Mucosa of rectum (tissue), 2 donors: Measurements from ENCODE around the gene ROCK2.

ENCODE experiments used
- H3K27ac ChIP-seq, 2 donors: one replicate each; pipeline ENCODE4 v1.7.0; 2013; ENCODE audit warnings: inconsistent platforms in 2 of 2, low read depth in 2 of 2, low read length in 2 of 2
- H3K27me3 ChIP-seq, 2 donors: one replicate each; pipeline ENCODE4 v1.7.0; 2013; ENCODE audit warnings: low read length in 2 of 2; ENCODE audit not compliant: control insufficient read depth in 2 of 2, insufficient read depth in 2 of 2
- H3K36me3 ChIP-seq, 2 donors: one replicate each; pipeline ENCODE4 v1.7.0; 2013; ENCODE audit warnings: low read length in 2 of 2; ENCODE audit not compliant: control insufficient read depth in 2 of 2, insufficient read depth in 2 of 2
- H3K4me1 ChIP-seq, 2 donors: one replicate each; pipeline ENCODE4 v1.7.0; 2013; ENCODE audit warnings: low read length in 2 of 2, mild to moderate bottlenecking in 1 of 2; ENCODE audit not compliant: control insufficient read depth in 2 of 2, insufficient read depth in 2 of 2
- H3K4me3 ChIP-seq, 2 donors: one replicate each; pipeline ENCODE4 v1.7.0; 2013; ENCODE audit warnings: low read length in 2 of 2
- H3K9ac ChIP-seq, 2 donors: one replicate each; pipeline ENCODE4 v1.7.0; 2013; ENCODE audit warnings: low read length in 2 of 2, low read depth in 1 of 2, mild to moderate bottlenecking in 1 of 2
- H3K9me3 ChIP-seq, 2 donors: one replicate each; pipeline ENCODE4 v1.7.0; 2013; ENCODE audit warnings: low read length in 2 of 2; ENCODE audit not compliant: control insufficient read depth in 2 of 2
- donor health status: healthy.
- donor health status: Normal muscosa, but diverticular disease.

Gene ROCK2

DNA sequence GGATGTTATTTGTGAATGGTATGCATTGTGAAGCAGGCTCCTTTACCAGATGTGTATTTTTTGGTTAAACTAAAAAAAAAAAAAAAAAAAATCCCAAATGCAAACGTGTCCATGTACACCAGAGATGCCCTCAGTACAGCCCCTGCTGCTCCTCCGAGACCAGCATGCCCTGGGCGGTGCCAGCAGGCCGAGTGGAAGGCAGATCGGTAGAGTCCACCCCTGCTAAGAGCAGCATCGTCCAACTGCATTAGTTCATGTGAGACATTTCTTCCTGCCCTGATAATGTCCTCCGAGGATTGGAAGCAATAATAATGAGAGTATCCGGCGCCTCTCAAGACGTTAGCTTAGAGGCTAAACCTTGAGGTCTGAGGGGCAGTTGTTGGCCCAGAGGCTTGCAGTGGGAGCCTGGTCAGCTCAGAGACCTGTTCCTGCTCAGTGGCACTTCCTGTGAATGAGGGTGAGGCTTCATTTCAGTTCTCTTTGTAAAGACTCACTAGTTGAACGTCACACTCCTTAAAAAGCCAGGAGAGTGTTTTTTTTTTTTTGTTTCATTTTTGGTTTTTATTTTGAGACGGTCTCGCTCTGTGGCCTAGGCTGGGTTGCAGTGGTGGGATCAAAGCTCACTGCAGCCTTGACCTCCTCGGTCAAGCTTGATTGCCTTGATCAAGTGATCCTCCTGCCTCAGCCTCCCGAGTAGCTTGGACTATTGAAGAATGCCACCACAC is 183.5 kb downstream of the ROCK2 start:
- Histone ChIP-seq H3K4me3 (no peak overlapping the region), H3K27me3 (no peaks in the 10 kb centered on the region), H3K9me3 (no peaks in the 10 kb centered on the region), H3K36me3 (no peaks in the 10 kb centered on the region), H3K4me1 (peaks cover 1% of the 10 kb centered on the region in 2 donors), H3K27ac (peak overlapping the region in 1 of 2 donors; percentile 39), H3K9ac (no peak overlapping the region)

DNA sequence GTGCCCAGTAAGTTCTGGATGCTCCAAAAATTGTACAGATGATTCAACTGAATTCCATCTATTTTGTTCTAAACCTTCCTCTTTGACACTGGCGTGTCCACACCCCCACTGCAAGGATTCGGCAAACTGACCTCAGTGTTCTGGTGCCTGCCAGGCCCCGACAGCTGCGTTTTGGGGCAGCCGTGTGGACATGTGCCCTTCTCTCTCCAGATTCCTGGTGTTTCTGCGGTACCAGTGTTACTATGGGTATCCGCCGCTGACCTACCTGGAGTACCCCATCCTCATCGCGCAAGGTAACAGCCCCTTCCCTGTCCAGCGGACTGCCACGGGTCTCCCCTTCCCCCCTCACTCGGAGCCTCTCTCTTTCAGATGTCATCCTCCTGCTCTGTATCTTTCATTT is 184.2 kb downstream of the ROCK2 start:
- no peak overlapping the region for H3K27ac ChIP-seq
- no peak overlapping the region for H3K9ac ChIP-seq
- no peak overlapping the region for H3K4me3 ChIP-seq
- H3K9me3 ChIP-seq: no peaks in the 10 kb centered on the region
- H3K27me3 ChIP-seq: no peaks in the 10 kb centered on the region
- no peaks in the 10 kb centered on the region for H3K36me3 ChIP-seq
- H3K4me1 ChIP-seq: peaks cover 3 to 4% of the 10 kb centered on the region in 2 donors

DNA sequence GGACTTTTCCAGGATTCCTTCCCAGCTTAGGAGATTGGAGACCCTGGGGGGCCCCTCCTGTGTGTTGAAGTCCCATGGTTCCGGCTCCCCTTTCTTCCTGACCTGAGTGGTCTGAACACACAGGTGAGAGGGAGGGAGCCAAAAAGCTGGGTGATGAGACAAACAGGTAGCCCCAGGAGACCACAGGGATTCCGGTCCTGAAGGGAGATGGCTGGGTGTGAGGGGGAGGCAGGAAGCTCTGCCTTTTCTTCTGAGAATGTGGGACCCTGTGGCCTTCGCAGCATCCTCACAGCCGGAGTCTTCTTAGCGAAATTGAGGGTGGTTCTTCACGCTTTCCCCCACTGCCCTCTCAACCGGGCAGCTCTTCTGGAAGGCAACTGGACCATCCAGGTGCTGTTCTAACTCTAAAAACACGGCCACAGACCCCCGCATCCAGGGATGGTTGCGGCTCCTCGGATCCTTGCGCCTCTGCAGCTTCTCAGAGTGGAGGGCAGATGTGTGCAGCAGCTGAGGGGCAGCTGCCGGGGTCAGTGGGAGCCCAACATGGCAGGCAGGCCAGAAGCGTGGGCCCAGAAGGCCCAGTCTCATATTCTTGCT is 184.8 kb downstream of the ROCK2 start:
- no peak overlapping the region for H3K9ac ChIP-seq
- H3K27me3 ChIP-seq: no peaks in the 10 kb centered on the region
- H3K4me1 ChIP-seq: peaks cover 4% of the 10 kb centered on the region in 2 donors
- H3K9me3 ChIP-seq: no peaks in the 10 kb centered on the region
- no peaks in the 10 kb centered on the region for H3K36me3 ChIP-seq
- H3K4me3 ChIP-seq: no peak overlapping the region
- no peak overlapping the region for H3K27ac ChIP-seq

DNA sequence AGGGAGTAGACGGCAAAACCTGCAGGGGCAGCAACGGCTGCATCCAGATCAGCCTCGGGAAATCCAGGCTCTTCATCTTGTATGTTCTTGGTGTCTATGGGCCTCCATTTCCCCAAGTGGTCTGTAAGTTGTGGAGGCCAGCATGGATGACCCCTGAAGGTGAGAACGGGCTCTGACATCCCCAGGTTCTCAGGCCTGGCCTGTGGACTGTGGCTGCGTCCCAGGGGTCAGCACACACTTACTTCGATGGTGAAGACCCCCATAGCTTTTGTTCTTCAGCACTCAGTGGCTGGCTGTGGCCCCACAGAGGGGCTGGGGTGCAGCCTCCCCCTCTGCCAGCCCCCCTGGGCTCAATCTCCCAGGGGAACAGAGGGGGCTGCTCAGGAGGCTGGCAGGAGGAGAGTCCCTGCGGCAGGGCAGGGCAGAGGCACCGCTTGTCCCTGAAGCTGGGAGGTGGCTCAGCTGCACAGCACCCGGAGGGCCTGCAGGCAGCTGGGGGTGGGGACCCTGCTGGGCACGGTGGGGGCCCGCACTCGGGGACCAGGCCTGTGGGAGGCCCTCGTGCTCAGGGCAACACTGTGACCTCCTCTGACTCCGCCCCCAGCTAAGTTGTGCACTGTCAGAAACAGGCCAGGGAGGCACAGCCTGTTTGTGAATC is 185.4 kb downstream of the ROCK2 start:
- no peak overlapping the region for H3K9ac ChIP-seq
- no peaks in the 10 kb centered on the region for H3K9me3 ChIP-seq
- no peak overlapping the region for H3K4me3 ChIP-seq
- peaks cover 8 to 9% of the 10 kb centered on the region in 2 donors for H3K4me1 ChIP-seq
- no peak overlapping the region for H3K27ac ChIP-seq
- H3K36me3 ChIP-seq: no peaks in the 10 kb centered on the region
- no peaks in the 10 kb centered on the region for H3K27me3 ChIP-seq

DNA sequence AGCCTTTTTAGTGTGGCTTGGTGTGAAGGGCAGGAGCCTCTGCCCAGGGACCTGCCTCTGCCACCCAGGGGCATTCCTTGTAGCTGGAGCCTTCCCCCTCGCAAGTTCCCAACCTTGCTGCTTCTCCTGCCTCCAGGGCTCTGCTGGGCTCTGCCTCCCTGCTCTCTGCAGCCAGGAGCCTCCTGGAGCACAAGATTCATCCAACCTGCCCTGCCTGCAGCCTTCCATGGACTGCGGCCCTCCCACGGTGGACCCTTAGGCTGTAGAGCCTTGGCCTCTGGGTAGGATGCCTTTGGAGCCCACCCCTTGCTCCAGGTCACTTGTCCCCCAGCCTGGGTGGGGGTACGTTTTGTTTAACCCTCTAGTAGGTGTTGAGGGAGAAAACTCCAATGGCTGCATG is 186.7 kb downstream of the ROCK2 start:
- Histone ChIP-seq H3K4me1 (peaks cover 8 to 9% of the 10 kb centered on the region in 2 donors), H3K9ac (no peak overlapping the region), H3K27ac (no peak overlapping the region), H3K9me3 (no peaks in the 10 kb centered on the region), H3K36me3 (no peaks in the 10 kb centered on the region), H3K27me3 (no peaks in the 10 kb centered on the region), H3K4me3 (no peak overlapping the region)

DNA sequence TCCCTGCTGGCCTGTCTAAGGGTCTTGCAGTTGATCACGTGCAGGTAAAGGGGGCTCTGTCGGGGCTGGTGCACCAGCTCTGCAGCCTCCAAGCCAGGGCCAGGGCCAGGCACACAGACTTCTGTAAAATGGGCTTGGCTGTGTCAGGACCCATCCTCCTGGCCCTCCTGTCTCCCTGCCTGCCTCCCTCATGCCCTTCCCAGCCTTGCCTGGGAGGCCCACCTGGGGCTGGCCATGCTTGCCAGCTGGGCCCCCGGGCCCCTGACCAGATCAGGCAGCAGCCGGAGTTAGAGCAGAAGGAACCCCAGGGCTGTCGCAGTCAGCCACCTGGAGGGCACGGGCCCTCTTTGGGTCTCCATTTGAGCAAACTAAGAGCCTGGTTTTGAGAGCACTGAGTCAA is 187.1 kb downstream of the ROCK2 start:
- Histone ChIP-seq H3K4me1 (peaks cover 8 to 9% of the 10 kb centered on the region in 2 donors), H3K9ac (no peak overlapping the region), H3K4me3 (no peak overlapping the region), H3K27me3 (no peaks in the 10 kb centered on the region), H3K27ac (no peak overlapping the region), H3K36me3 (no peaks in the 10 kb centered on the region), H3K9me3 (no peaks in the 10 kb centered on the region)

DNA sequence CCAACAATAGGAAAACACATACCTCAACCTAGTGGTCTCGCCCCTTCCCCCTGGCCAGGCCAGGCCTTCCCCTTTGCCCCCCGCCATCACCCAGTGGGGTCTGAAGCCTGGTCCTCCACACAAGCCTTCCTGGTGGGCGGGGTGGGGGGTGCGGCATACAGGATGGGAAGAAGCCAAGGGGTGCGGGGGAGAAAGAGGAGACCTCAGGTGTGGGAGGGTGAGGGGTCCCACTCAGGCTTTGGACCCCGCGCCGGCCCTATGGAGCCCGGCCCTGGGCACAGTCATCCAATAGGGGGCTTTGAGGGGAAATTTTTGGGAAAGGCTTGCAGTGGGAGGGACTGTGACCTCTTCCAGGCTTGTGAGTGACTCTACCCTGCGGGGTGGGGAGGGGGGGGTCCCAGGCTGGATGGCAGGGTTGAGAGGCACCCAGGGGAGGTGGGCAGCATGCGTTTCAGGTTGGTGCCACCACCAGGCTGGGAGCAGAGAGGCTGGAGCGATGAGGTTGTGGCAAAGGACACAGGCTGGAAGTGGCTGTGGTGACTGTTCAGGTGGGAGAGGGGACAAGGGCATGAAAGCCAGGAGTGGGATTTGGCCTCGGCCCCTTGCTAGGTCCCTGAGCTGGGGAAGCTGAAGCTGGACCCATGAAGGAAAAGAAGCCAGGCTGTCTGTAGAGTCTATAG is 187.9 kb downstream of the ROCK2 start:
- Histone ChIP-seq H3K9me3 (no peaks in the 10 kb centered on the region), H3K4me3 (peak overlapping the region in 1 of 2 donors; percentile 81), H3K36me3 (no peaks in the 10 kb centered on the region), H3K27me3 (no peaks in the 10 kb centered on the region), H3K4me1 (peaks cover 8 to 9% of the 10 kb centered on the region in 2 donors), H3K9ac (no peak overlapping the region), H3K27ac (no peak overlapping the region)

DNA sequence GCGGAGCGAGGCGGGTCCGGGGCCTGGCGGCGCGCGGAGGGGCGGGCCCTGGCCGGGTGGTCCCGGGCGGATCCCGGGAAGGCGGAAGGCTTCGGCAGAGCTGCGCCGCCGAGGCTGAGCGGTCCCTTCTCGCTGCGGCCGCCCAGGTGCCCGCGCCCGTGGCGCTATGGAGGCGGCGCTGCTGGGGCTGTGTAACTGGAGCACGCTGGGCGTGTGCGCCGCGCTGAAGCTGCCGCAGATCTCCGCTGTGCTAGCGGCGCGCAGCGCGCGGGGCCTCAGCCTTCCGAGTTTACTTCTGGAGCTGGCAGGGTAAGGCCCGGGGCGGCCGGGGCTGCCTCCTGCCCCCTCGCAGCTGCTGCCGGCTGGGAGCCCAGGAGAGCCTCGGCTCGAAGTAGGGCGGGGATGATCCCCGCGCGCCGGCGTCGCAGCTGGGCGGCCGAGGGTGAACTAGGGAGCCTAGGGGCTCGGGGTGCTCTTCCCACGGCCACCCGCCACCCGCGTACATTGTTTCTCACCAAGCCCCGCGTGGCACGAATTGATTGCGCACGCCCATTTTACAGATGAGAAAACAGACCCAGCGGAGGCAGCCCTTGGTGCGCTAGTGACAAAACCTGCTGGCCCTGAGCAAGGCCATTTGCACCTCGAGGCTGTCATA is 188.9 kb downstream of the ROCK2 start, which contains the start of gene SLC66A3:
SLC66A3 (plus strand) TSS at position 87 of the 655 bp plus-strand sequence; CDS start at position 167, 80 bp downstream.
- Histone ChIP-seq H3K4me3 (peak within 1 kb of the TSS; percentile 64 to 81), H3K27me3 (no peaks in the 10 kb centered on the region), H3K36me3 (no peaks in the 10 kb centered on the region), H3K9ac (peak within 1 kb of the TSS; percentile 80 to 84), H3K27ac (peak within 1 kb of the TSS; percentile 87 to 92), H3K9me3 (no peaks in the 10 kb centered on the region), H3K4me1 (peaks cover 8 to 9% of the 10 kb centered on the region in 2 donors)

DNA sequence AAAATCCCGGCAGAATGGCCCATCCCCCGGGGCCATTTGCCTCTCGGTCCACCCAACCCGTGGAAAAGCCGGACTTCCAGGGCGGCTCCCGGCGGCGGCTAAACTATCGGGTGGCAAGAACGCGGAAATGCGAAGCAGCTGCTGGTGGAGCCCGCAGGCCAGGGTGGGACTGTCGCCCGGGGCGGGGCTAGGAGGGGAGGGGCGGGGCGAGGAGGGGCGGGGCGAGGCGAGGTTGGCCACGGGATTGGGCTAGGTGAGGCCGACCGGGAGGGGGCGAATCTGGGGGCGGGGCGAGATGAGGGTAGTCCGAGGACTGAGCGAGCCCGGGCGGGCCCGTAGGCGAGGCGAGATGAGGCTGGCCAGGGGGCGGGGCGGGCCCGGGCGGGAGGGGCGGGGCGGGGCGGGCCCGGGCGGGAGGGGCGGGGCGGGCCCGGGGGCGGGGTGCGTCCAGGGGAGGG is 189.5 kb downstream of the ROCK2 start:
- no peaks in the 10 kb centered on the region for H3K27me3 ChIP-seq
- peak overlapping the region; percentile 64 to 81 for H3K4me3 ChIP-seq
- H3K27ac ChIP-seq: peak overlapping the region; percentile 87 to 92
- H3K36me3 ChIP-seq: no peaks in the 10 kb centered on the region
- peaks cover 8 to 9% of the 10 kb centered on the region in 2 donors for H3K4me1 ChIP-seq
- no peaks in the 10 kb centered on the region for H3K9me3 ChIP-seq
- H3K9ac ChIP-seq: peak overlapping the region; percentile 72 to 84
